T47D (cell line): Measurements from ENCODE around the gene ASB3.
"Not testable (repeated sequence)": the region's sequence is repeated elsewhere in the genome, so short reads cannot be mapped to it uniquely, and the experiment has no call there.

ENCODE experiments used
- DNase-seq, 2 experiments: peaks; one replicate each; pipeline versions ENCODE4 v3.0.0 to v3.0.0-alpha.2; 2011 to 2012; ENCODE audit warnings: low read depth in 1 of 2, low spot score in 1 of 2
- JUND ChIP-seq: IDR thresholded peaks from 2 replicates; pipeline ENCODE4 v1.6.1; 2012; ENCODE audit warnings: low read depth
- in situ Hi-C: cut with HindIII; loops from 2 replicates; pipeline ENCODE4 v1.10.0; 2016; ENCODE audit warnings: low sequenced_read_pairs, low pct_unique_long_range_greater_than_20kb

ASB3 gene

GRCh38 chr2:53701221-53701620 lies 85.5 kb downstream of the ASB3 start:
- TF ChIP-seq JUND: no peak
- in situ Hi-C loops: no loop called here
- no peak for DNase-seq

- in situ Hi-C loops: no loop called here
- no peak for DNase-seq
- TF ChIP-seq JUND: no peak
Measured at GRCh38 chr2:53697686-53698085, 89.1 kb downstream of the ASB3 start.

- in situ Hi-C loops: no loop called here
- no peak for TF ChIP-seq JUND
- DNase-seq: no peak
Measured at GRCh38 chr2:53697092-53697491, 89.7 kb downstream of the ASB3 start.

- TF ChIP-seq JUND: no peak
- DNase-seq: no peak
- in situ Hi-C loops: no loop called here
Measured at GRCh38 chr2:53695575-53695974, 91.2 kb downstream of the ASB3 start.

GRCh38 chr2:53694096-53694771 lies 92.5 kb downstream of the ASB3 start:
- no peak for DNase-seq
- TF ChIP-seq JUND: no peak
- in situ Hi-C loops: no loop called here

GRCh38 chr2:53690876-53691275 lies 95.9 kb downstream of the ASB3 start:
- in situ Hi-C loops: no loop called here
- no peak for TF ChIP-seq JUND
- no peak for DNase-seq

GRCh38 chr2:53672881-53673522 lies 113.8 kb downstream of the ASB3 start:
- no peak for DNase-seq
- in situ Hi-C loops: no loop called here
- no peak for TF ChIP-seq JUND

GRCh38 chr2:53670331-53670730 lies 116.4 kb downstream of the ASB3 start:
- TF ChIP-seq JUND: no peak
- no peak for DNase-seq
- in situ Hi-C loops: no loop called here

GRCh38 chr2:53668624-53669026 lies 118.1 kb downstream of the ASB3 start:
- no peak for DNase-seq
- in situ Hi-C loops: no loop called here
- TF ChIP-seq JUND: no peak

- in situ Hi-C loops, DNase-seq: not testable (repeated sequence)
Measured at GRCh38 chr2:53667130-53667529, 119.6 kb downstream of the ASB3 start.

- TF ChIP-seq JUND: no peak
- in situ Hi-C loops: no loop called here
- DNase-seq: no peak
Measured at GRCh38 chr2:53660886-53661285, 125.9 kb downstream of the ASB3 start.

GRCh38 chr2:53658474-53658873 lies 128.3 kb downstream of the ASB3 start:
- in situ Hi-C loops, DNase-seq: not testable (repeated sequence)

- no peak for DNase-seq
Measured at GRCh38 chr2:53655256-53655655, 131.5 kb downstream of the ASB3 start.

GRCh38 chr2:53654396-53654795 lies 132.4 kb downstream of the ASB3 start:
- TF ChIP-seq JUND: no peak
- in situ Hi-C loops: no loop called here
- DNase-seq: no peak

More at GRCh38 chr2:53655256-53655655, 131.5 kb downstream of the ASB3 start:
- TF ChIP-seq JUND: no peak
- in situ Hi-C loops: no loop called here
